HUES6 (cell line): Measurements from ENCODE around the gene TRDN.
"Not testable (repeated sequence)": the region's sequence is repeated elsewhere in the genome, so short reads cannot be mapped to it uniquely, and the experiment has no call there.

Experiments used
- H3K27ac ChIP-seq: 2 replicates; pipeline ENCODE4 v1.7.0; 2013; ENCODE audit warnings: low read depth, mild to moderate bottlenecking, low read length, inconsistent platforms
- H3K27me3 ChIP-seq: 2 replicates; pipeline ENCODE4 v1.6.1; 2013; ENCODE audit warnings: low read length; ENCODE audit not compliant: control insufficient read depth, insufficient read depth
- H3K36me3 ChIP-seq: 2 replicates; pipeline ENCODE4 v1.6.1; 2013; ENCODE audit warnings: low read length; ENCODE audit not compliant: control insufficient read depth, insufficient read depth
- H3K4me1 ChIP-seq: 2 replicates; pipeline ENCODE4 v1.6.1; 2013; ENCODE audit warnings: low read length; ENCODE audit not compliant: control insufficient read depth, insufficient read depth
- H3K4me3 ChIP-seq: 2 replicates; pipeline ENCODE4 v1.5.1; 2013; ENCODE audit warnings: low read depth, low read length
- H3K9ac ChIP-seq: one replicate; pipeline ENCODE4 v1.6.1; 2013; ENCODE audit warnings: mild to moderate bottlenecking, low read length
- H3K9me3 ChIP-seq: 2 replicates; pipeline ENCODE4 v1.6.1; 2013; ENCODE audit warnings: low read depth, low read length; ENCODE audit not compliant: control insufficient read depth, insufficient read depth

The TRDN gene

GRCh38 chr6:123508290-123508689, 128.5 kb downstream of the TRDN start:
- H3K4me1 ChIP-seq, result no peaks in the 10 kb centered on the region

GRCh38 chr6:123507582-123507981, 129.2 kb downstream of the TRDN start:
- H3K36me3 ChIP-seq, result no peaks in the 10 kb centered on the region
- no peaks in the 10 kb centered on the region for H3K4me1 ChIP-seq
- no peak overlapping the region for H3K27ac ChIP-seq
- H3K9me3 ChIP-seq, result no peaks in the 10 kb centered on the region
- no peak overlapping the region for H3K4me3 ChIP-seq
- no peak overlapping the region for H3K9ac ChIP-seq
- no peaks in the 10 kb centered on the region for H3K27me3 ChIP-seq

More at GRCh38 chr6:123508290-123508689, 128.5 kb downstream of the TRDN start:
- H3K27me3 ChIP-seq, result no peaks in the 10 kb centered on the region
- no peaks in the 10 kb centered on the region for H3K9me3 ChIP-seq
- H3K36me3 ChIP-seq, result no peaks in the 10 kb centered on the region
- H3K27ac ChIP-seq, result no peak overlapping the region
- H3K9ac ChIP-seq, result no peak overlapping the region
- H3K4me3 ChIP-seq, result no peak overlapping the region

- Histone ChIP-seq H3K9ac (no peak overlapping the region), H3K27me3 (no peaks in the 10 kb centered on the region), H3K9me3 (no peaks in the 10 kb centered on the region), H3K36me3 (no peaks in the 10 kb centered on the region), H3K4me1 (no peaks in the 10 kb centered on the region), H3K4me3 (no peak overlapping the region), H3K27ac (no peak overlapping the region)
These were observed 133.1 kb downstream of the TRDN start for GRCh38 chr6:123503619-123504018.

GRCh38 chr6:123497025-123497424, 139.7 kb downstream of the TRDN start:
- Histone ChIP-seq H3K27ac (no peak overlapping the region), H3K9me3 (no peaks in the 10 kb centered on the region), H3K9ac (no peak overlapping the region), H3K36me3 (no peaks in the 10 kb centered on the region), H3K4me3 (no peak overlapping the region), H3K4me1 (no peaks in the 10 kb centered on the region), H3K27me3 (no peaks in the 10 kb centered on the region)

GRCh38 chr6:123489589-123489988, 147.2 kb downstream of the TRDN start:
- H3K4me3 ChIP-seq, result no peak overlapping the region
- no peaks in the 10 kb centered on the region for H3K27me3 ChIP-seq
- no peak overlapping the region for H3K27ac ChIP-seq
- H3K9ac ChIP-seq, result no peak overlapping the region
- no peaks in the 10 kb centered on the region for H3K36me3 ChIP-seq
- H3K9me3 ChIP-seq, result no peaks in the 10 kb centered on the region
- no peaks in the 10 kb centered on the region for H3K4me1 ChIP-seq

- Histone ChIP-seq H3K9me3 (no peaks in the 10 kb centered on the region), H3K4me1 (no peaks in the 10 kb centered on the region), H3K9ac (no peak overlapping the region), H3K27ac (no peak overlapping the region), H3K4me3 (no peak overlapping the region), H3K36me3 (no peaks in the 10 kb centered on the region), H3K27me3 (no peaks in the 10 kb centered on the region)
These were observed 155.8 kb downstream of the TRDN start for GRCh38 chr6:123480986-123481385.

DNA sequence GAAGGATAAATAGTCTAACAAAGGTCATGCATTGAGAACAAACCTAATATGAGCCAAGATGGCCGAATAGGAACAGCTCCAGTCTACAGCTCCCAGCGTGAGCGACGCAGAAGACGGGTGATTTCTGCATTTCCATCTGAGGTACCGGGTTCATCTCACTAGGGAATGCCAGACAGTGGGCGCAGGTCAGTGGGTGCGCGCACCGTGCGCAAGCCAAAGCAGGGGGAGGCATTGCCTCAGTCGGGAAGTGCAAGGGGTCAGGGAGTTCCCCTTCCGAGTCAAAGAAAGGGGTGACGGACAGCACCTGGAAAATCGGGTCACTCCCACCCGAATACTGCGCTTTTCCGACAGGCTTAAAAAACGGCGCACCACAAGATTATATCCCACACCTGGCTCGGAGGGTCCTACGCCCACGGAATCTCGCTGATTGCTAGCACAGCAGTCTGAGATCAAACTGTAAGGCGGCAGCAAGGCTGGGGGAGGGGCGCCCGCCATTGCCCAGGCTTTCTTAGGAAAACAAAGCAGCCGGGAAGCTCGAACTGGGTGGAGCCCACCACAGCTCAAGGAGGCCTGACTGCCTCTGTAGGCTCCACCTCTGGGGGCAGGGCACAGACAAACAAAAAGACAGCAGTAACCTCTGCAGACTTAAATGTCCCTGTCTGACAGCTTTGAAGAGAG, 164.6 kb downstream of the TRDN start:
- peak overlapping the region; percentile 33 for H3K9ac ChIP-seq
- not testable (repeated sequence) for H3K27me3 ChIP-seq, H3K4me1 ChIP-seq, H3K27ac ChIP-seq, H3K36me3 ChIP-seq, H3K4me3 ChIP-seq, H3K9me3 ChIP-seq

DNA sequence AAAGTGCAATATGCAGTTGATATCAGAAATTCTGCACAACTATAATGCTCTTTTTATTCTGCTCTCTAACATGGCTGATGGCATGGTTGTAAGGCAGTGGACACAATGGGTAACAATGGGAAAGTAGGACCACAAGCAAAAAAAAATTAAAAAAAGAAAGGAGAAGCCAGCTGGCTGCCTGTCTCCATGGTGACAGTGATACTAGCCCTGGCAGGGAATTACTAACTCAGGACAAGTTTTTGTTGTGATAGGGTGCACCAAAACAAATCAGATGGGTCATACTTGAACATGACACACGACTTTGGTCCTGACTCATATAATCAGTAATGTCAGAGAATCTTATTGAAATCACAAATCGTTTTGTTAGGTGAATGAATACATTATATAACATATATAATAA, 169.4 kb downstream of the TRDN start:
- H3K9me3 ChIP-seq, result no peaks in the 10 kb centered on the region; the same call in 1 of the 2 replicates

GRCh38 chr6:123462152-123462551, 174.6 kb downstream of the TRDN start:
- no peaks in the 10 kb centered on the region for H3K4me1 ChIP-seq
- no peak overlapping the region for H3K4me3 ChIP-seq
- 0 out of 2 replicates have a peak, but pooled peaks cover 2% of the 10 kb centered on the region for H3K9me3 ChIP-seq
- no peaks in the 10 kb centered on the region for H3K27me3 ChIP-seq
- H3K27ac ChIP-seq, result no peak overlapping the region
- H3K9ac ChIP-seq, result no peak overlapping the region
- no peaks in the 10 kb centered on the region for H3K36me3 ChIP-seq

More for the DNA sequence above, 169.4 kb downstream of the TRDN start:
- no peaks in the 10 kb centered on the region for H3K36me3 ChIP-seq
- H3K27ac ChIP-seq, result no peak overlapping the region
- H3K4me3 ChIP-seq, result no peak overlapping the region
- no peaks in the 10 kb centered on the region for H3K4me1 ChIP-seq
- H3K27me3 ChIP-seq, result no peaks in the 10 kb centered on the region
- no peak overlapping the region for H3K9ac ChIP-seq

DNA sequence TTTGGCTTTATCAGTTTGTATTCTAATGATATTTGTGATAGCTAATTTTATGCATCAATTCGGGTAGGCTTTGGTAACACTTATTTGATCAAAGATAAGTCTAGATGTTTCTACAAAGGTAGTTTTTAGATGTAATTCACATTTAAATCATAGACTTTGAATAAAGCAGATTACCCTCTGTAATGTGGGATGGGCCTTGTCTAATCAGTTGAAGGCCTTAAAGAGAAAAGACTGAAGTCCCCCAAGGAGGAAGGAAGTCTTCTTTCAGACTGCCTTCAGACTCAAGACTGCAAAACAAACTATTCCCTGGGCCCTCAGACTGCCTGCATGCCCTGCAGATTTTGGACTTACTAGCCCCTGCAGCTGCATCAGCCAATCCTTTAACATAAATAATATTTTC, 178.5 kb downstream of the TRDN start:
- Histone ChIP-seq H3K27ac (no peak overlapping the region), H3K4me3 (no peak overlapping the region), H3K9me3 (peaks cover 10% of the 10 kb centered on the region), H3K4me1 (no peaks in the 10 kb centered on the region), H3K27me3 (no peaks in the 10 kb centered on the region), H3K9ac (no peak overlapping the region), H3K36me3 (no peaks in the 10 kb centered on the region)

DNA sequence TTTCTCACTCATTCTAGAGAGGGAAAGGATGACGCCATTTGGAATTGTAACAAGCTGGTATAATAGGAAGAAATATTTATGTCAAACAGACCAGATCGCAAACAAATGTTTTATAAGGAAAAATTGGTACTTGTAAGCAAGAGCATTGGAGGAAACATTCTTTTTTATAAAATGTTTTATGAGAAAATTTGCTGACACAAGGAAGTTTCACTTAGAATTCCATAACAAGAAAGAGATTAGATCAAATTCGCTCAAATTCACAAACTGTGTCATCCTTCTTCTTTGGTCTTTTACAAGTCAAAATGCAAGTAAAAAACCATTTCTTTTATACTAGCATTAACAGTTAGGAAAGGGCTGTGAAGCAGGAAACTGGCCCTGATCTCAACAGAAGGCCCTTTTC, 179.9 kb downstream of the TRDN start:
- no peaks in the 10 kb centered on the region for H3K4me1 ChIP-seq
- H3K36me3 ChIP-seq, result no peaks in the 10 kb centered on the region
- no peak overlapping the region for H3K9ac ChIP-seq
- no peak overlapping the region for H3K27ac ChIP-seq
- no peaks in the 10 kb centered on the region for H3K27me3 ChIP-seq
- H3K4me3 ChIP-seq, result no peak overlapping the region
- peaks cover 13% of the 10 kb centered on the region for H3K9me3 ChIP-seq
